HepG2 (cell line): ENCODE results near the gene ENDOU.

Experiments
- YEATS2 ChIP-seq: sonication (generic); formaldehyde crosslinking; IDR thresholded peaks from 2 replicates; pipeline ENCODE4 v1.4.0; 2020; ENCODE audit warnings: missing genetic modification reagents, borderline replicate concordance
- TF ChIP-seq, protein P1 (sequence below): sonication (generic); formaldehyde crosslinking; IDR thresholded peaks from 2 replicates; pipeline ENCODE4 v1.8.1; 2023; ENCODE audit warnings: mild to moderate bottlenecking, missing genetic modification reagents

- no peak for TF ChIP-seq YEATS2
- TF ChIP-seq, protein P1, sequence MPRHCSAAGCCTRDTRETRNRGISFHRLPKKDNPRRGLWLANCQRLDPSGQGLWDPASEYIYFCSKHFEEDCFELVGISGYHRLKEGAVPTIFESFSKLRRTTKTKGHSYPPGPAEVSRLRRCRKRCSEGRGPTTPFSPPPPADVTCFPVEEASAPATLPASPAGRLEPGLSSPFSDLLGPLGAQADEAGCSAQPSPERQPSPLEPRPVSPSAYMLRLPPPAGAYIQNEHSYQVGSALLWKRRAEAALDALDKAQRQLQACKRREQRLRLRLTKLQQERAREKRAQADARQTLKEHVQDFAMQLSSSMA (CRISPR knock-in tag): no peak
Measured at GRCh38 chr12:47722136-47722834, 3.0 kb downstream of the ENDOU start.
